GM19372 (cell line): ENCODE measurements around the gene OTP.

Experiments
- ATAC-seq: cut with Tn5 transposase; IDR thresholded peaks from one replicate; pipeline ENCODE4 v1.9.1; 2021; ENCODE audit warnings: mild to moderate bottlenecking, low read depth, moderate library complexity; ENCODE audit not compliant: unreplicated experiment

OTP gene

DNA sequence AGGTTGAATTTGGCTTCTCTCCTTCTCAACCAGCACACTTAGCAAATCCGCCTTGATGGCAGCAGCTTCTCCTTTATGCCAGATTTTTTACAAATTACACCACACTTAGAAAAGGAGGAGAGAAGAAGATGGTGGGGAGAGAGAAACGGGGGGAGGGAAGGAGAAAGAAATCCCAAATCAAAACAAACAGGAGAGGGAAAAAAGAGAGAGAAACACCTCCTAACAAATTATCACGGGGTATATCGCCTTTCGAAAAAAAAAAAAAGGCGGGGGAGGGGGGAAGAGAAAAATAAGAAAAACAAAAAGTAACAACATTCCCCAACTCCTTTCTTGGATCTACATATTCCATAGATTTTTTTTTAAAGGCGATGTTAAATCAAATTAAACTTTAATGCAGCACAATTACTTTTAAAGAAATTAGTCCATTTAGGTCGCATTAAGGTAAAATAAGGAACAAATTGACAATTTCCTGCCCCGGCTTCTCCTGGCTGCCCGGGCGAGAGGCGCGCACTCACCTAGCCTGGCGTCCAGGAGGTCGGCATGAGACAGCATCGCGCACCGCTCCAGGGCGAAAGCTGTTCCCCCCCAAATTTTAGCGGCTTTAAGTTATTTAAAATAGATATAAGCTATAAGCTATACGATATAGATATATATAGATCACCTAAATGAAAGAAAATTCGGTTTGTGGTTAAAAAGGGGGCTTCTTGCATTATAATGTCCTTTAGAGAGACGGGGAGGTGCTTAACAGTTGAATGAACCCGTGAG, at the start of gene OTP:
OTP (minus strand) TSS at position 716 of the 765 bp plus-strand sequence; CDS start at position 552, 164 bp downstream.
- ATAC-seq = no peak

- no peak for ATAC-seq
These were observed 44.7 kb upstream of the OTP start for GRCh38 chr5:77683171-77683732.

- no peak for ATAC-seq
These were observed 32.0 kb upstream of the OTP start for GRCh38 chr5:77670526-77670925.

DNA sequence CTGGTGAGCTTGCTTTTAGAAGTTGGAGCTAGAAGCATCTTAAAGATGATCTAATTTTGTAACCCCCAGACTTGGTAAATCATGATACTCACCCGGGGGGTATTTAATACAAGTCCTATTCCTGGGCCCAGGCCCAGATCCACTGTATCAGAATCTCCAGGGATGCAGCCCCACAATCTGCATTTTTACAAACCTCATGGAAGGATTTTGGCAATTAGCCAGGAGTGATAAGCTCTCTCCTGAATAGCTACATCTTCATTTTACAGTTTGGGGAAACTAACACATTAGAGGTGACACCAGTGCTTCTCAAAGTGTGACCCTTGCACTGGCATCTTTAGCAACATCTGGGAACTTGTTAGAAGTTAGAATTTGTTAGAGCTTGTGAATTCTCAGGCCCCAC, 31.2 kb upstream of the OTP start:
- ATAC-seq = no peak

DNA sequence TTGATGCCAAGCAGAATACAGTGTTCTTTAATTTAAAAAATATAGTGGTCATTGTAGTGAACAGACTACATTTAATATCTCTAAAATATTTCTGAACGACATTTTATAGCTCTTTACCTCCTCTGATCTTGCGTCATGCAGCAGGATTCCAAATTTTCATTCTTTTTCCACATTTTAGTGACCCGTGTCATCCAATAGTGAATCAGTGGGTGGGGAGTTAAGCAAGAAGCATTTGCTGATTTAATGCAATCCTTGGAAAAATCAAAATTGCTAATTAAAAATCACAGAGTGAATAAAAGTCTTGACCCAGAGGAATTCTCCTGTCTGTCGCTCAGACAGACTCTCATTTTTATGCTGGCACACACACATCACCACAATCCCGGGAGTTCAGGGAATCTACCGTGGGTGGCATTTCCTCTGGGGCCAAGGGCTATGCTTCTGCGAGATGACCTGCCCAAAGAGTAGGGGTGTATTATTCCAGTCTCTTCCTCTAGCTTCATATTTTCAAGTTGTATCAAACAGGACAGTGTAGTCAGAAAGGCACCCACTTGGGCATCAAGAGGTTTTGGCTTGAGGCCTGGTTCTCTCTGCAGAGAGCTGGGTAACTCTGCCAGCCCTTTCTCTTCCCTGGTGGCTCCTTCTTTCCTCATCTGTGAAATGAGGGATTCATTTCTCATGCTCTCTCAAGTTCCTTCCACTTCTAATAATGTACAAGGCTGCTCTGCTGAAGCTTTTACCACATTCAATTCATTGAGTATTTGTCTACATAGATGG, 24.8 kb upstream of the OTP start:
- ATAC-seq = no peak

DNA sequence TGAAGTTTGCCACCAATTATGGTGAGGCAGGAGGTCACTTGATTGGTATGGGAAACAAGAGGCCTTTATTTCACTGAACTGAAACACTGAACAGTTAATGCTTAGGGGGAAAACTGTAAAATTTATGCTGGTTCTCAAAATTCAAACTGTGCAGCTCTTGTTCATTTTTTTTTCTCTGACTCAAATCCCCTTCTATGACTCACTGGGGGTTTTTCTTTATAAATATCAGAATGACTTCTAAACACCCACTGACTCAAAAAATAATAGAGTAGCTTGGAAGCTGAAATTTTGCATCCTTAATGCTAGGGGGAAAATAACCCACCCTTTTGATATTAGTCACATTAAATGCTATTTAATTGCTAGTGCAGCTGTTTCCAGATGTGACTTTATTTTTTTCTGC, 24.1 kb upstream of the OTP start:
- no peak for ATAC-seq

- ATAC-seq = no peak
These were observed 20.1 kb upstream of the OTP start for GRCh38 chr5:77658662-77659061.

GRCh38 chr5:77651343-77651742, 12.8 kb upstream of the OTP start:
- ATAC-seq = no peak

- no peak for ATAC-seq
These were observed 12.2 kb upstream of the OTP start for GRCh38 chr5:77650686-77651085.

- ATAC-seq = no peak
These were observed 11.3 kb upstream of the OTP start for GRCh38 chr5:77649776-77650175.

DNA sequence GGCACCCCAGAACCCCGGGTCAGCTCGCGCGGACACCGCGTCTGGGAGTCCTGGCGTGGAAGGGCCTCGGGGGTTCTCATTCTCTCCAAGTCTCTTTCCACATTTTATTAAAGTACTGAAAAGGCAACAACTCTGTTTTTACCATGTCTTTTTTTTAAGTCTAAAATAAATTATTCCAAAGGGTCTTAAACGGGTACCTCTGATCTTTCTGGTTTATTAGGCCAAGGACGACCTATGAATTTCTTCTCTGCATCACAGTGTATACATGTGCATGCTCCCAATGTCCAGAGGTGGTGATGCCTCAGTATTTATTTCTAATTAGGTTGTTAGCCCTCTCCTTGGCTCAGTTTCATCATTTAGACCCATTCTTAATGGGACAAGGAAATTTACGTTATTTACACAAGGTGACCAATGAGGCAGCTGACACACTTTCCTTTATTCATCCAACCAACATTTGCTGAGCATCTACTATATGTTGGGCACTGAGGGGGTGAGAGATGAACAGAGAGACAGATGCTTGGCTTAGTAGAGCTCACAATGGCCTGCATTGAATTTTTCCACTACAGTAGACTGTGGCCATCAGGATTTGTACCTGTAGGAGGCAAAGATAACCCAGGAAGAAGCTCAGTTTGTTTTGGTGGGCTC, 7.6 kb upstream of the OTP start:
- no peak for ATAC-seq

GRCh38 chr5:77645158-77645994, 6.9 kb upstream of the OTP start:
- ATAC-seq = no peak

- no peak for ATAC-seq
These were observed 6.1 kb upstream of the OTP start for GRCh38 chr5:77644371-77645157.

DNA sequence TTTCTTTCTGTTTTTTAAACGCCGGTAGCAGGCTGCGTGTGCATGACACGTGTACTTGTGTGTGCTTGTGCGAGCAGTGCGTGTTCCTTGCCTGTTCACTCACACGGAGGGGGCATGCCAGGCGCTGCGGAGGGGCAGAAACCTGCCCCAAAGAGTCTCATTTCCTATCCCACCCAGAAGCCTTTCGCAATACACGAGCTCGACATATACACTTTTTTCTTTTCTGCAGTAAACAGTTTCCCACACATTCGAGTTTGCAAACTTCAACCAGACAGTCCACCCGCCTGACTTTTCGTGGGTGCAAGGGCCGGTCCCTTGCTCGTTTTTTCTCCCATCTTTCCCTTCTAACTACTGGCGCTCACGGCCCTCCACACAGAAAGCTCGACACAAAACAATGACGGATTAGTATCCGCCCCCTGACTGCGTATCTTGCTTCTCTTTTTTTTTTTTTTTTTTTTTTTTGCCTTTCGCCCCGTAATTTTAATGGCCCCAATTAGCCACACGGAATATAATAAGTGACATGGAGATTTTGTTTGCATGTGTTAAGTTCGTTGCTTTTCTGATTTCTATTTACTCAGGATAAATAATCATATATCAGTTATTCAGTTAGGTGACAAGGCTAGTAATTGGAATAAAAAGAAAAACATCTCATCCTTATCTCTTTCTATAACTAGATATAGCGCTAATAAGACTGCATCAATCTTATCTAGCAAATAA, 5.3 kb upstream of the OTP start:
- no peak for ATAC-seq

GRCh38 chr5:77642738-77643653, 4.5 kb upstream of the OTP start:
- ATAC-seq = no peak

DNA sequence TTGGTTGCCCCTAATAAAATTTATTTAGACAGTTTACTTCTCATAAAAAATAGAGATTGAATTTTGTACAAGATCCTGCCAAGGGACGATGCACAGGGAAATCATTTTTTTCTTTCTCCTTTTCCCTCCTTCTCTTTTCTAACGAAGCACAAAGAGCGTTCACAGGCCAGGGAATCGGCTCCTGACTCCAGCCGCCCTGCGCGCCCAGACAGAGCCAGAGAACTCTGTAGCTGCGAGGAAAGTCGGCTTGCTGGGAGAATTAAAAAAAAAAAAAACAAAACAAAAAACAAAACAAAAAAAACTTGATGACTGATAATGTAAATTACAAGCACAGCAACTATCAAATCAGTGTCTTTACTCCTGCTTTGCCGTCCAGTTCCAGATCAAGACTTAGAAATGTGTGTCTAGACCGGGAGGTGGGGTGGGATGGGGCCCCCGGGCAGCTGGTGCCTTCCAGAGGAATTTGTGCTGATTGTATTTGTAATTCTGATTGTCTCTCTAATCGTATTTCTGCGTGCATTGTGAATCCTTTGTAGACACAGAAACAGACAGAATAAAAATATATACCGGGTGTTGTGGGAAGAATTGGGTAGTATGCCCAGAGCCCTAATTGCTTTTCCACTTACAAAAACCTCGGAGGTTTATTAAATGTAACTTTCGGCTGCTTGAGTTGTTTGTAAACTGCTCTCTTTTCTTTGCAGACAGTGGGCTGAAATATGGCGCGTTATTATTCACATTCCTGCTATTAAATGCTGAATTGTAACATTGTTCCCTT, 3.6 kb upstream of the OTP start:
- no peak for ATAC-seq

GRCh38 chr5:77641397-77641943, 3.0 kb upstream of the OTP start:
- ATAC-seq = no peak
